Measurements from ENCODE around the gene ATG2B.

Gene ATG2B

GRCh38 chr14:96393071-96393691 is 30.0 kb upstream of the ATG2B start:
- POLR2A ChIA-PET: no interaction called here
- CTCF ChIA-PET: interaction anchor here (0.6 to 1.5 kb wide), 2 partner anchors 30 to 618 kb away, joined by 3 read pairs; no protein-coding TSS in a partner anchor
- TF ChIP-seq, protein P1, sequence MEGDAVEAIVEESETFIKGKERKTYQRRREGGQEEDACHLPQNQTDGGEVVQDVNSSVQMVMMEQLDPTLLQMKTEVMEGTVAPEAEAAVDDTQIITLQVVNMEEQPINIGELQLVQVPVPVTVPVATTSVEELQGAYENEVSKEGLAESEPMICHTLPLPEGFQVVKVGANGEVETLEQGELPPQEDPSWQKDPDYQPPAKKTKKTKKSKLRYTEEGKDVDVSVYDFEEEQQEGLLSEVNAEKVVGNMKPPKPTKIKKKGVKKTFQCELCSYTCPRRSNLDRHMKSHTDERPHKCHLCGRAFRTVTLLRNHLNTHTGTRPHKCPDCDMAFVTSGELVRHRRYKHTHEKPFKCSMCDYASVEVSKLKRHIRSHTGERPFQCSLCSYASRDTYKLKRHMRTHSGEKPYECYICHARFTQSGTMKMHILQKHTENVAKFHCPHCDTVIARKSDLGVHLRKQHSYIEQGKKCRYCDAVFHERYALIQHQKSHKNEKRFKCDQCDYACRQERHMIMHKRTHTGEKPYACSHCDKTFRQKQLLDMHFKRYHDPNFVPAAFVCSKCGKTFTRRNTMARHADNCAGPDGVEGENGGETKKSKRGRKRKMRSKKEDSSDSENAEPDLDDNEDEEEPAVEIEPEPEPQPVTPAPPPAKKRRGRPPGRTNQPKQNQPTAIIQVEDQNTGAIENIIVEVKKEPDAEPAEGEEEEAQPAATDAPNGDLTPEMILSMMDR (IDR thresholded peaks at IDR 0.05; ENCODE audit: insufficient read depth, low read length, missing control alignments): no peak
- H3K4me3 ChIP-seq (ENCODE audit: low read depth, low read length): no peak overlapping the region
- DNase-seq (ENCODE audit: low read depth, low spot score): no peak

DNA sequence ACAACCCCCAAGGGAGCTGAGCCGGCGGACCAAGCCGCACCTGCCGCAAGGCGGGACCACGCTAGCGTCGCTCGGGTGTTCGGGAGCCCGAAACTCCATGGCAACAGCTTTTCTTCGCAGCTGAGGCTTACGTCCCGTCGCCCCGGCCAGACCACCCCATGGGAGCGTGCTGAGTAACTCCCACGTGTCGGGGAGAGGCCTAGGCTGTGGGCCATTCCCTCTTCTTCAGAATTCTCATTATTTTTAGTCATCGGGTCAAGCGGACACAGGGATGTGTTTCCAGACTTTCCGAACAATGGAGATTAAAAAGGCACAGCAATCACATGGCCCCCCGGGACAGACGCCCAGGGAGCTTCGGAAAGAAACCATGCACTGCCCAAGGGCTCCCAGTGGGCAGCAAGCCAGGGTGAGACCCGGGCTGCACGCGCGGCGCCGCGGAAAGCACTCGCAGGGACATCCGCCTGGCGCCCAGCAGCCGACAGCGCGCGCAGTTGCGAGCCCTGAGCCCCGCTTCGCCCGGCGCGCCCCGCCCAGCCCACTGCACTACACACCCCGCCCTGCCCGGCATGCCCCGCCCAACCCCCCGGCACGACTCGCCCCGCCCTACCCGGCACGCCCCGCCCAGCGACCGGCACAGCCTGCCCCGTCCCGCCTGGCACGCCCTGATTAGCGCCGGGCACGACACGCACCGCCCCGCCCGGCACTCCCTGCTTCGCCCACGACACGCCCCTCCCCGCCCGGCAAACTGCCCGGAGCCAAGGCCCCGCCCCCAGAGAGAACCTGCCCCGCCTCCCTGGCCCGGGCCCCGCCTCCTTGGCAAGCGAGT is 28.4 kb upstream of the ATG2B start:
- DNase-seq (ENCODE audit: low read depth, low spot score): peak; percentile 26
- ChIA-PET CTCF (interaction anchor here (0.9 to 1.2 kb wide), 2 partner anchors 10 to 462 kb away, joined by 3 read pairs; no protein-coding TSS in a partner anchor), POLR2A (no interaction called here)
- peak overlapping the region; percentile 73 for H3K4me3 ChIP-seq (ENCODE audit: low read depth, low read length)
- TF ChIP-seq, protein P1 (IDR thresholded peaks at IDR 0.05; ENCODE audit: insufficient read depth, low read length, missing control alignments): no peak

DNA sequence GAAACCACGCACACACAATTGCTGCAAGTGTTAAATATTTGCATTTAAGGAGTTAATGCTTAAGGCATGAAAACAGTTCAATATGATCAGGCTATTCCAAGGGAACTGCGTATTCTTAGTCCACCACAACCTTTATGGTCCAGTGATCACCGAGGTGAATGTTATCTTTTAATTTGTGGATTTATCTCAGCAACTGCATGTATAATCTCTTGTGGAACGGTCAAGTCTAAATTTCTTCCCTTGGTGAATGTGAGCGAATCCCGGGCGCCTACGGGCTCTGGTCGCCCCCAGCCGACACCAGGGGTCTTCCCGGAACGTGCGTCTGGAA is 27.8 kb upstream of the ATG2B start:
- no peak for DNase-seq (ENCODE audit: low read depth, low spot score)
- H3K4me3 ChIP-seq (ENCODE audit: low read depth, low read length): peak overlapping the region; percentile 73
- POLR2A ChIA-PET: no interaction called here
- CTCF ChIA-PET: interaction anchor here (0.9 to 1.2 kb wide), 2 partner anchors 9 to 462 kb away, joined by 3 read pairs; no protein-coding TSS in a partner anchor
- TF ChIP-seq, protein P1 (IDR thresholded peaks at IDR 0.05; ENCODE audit: insufficient read depth, low read length, missing control alignments): no peak

GRCh38 chr14:96385385-96385784 is 22.2 kb upstream of the ATG2B start:
- no peak for DNase-seq (ENCODE audit: low read depth, low spot score)
- H3K4me3 ChIP-seq (ENCODE audit: low read depth, low read length): no peak overlapping the region
- POLR2A ChIA-PET: no interaction called here
- TF ChIP-seq, protein P1 (IDR thresholded peaks at IDR 0.05; ENCODE audit: insufficient read depth, low read length, missing control alignments): no peak
- CTCF ChIA-PET: interaction anchor here (0.7 to 1.0 kb wide), 2 partner anchors 81 to 285 kb away, joined by 3 read pairs; no protein-coding TSS in a partner anchor

DNA sequence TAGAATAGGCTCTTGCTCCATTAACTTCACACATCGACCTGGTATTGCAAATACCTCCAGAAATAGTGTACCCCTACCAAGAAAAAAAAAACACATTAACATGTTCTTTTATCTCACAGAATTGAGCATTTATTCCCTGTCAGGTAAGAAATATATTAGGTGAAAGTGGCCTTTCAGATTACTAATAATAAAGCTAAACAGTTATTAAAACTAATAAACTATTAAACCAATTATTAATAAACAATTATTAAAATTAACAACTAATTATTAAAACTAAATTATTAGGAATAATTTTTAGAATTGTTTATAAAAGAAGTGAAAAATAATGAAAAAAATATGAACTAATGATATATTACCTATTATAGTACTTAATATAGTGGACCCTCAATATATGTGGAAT is 21.6 kb upstream of the ATG2B start:
- CTCF ChIA-PET: interaction anchor here (0.7 to 1.0 kb wide), 2 partner anchors 80 to 284 kb away, joined by 3 read pairs; no protein-coding TSS in a partner anchor
- no peak overlapping the region for H3K4me3 ChIP-seq (ENCODE audit: low read depth, low read length)
- no peak for DNase-seq (ENCODE audit: low read depth, low spot score)
- TF ChIP-seq, protein P1 (IDR thresholded peaks at IDR 0.05; ENCODE audit: insufficient read depth, low read length, missing control alignments): no peak
- POLR2A ChIA-PET: no interaction called here

DNA sequence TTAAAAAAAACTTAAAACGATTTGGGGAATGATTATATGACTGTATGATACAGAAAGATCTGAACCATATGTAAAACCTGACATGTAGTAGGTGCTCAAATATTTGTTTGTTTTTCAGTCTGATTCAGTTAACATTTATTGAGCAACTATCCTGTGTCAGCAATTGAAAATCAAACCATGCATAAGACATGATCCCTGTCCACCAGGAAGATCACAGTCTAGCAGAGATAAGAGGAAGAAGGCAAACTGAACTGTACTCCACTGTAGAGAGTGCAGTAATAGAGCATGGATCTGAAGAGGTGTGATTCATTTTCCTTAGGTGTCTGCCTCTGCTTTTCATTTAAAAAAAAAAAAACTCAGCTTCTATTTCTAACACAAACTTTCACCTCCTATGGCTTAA is 20.9 kb upstream of the ATG2B start:
- ChIA-PET CTCF (interaction anchor here (1.0 kb wide), 1 partner anchor 283 kb away, joined by 3 read pairs; no protein-coding TSS in a partner anchor), POLR2A (no interaction called here)
- TF ChIP-seq, protein P1 (IDR thresholded peaks at IDR 0.05; ENCODE audit: insufficient read depth, low read length, missing control alignments): no peak
- no peak for DNase-seq (ENCODE audit: low read depth, low spot score)
- H3K4me3 ChIP-seq (ENCODE audit: low read depth, low read length): no peak overlapping the region

Data from AG04449 (cell line).